B cell (primary cell): ENCODE results near the gene GRK6.

Source experiments
- EZH2 ChIP-seq: IDR thresholded peaks from 2 replicates; pipeline ENCODE4 v1.6.1; 2012; ENCODE audit warnings: borderline replicate concordance, low read depth, mild to moderate bottlenecking, moderate library complexity, low read length; ENCODE audit not compliant: insufficient read depth, poor library complexity, severe bottlenecking
- TF ChIP-seq, protein P1 (sequence below): fragments of 200-600 bp; IDR thresholded peaks from one replicate; pipeline ENCODE4 v1.8.0; 2022; ENCODE audit warnings: antibody characterized with exemption, mild to moderate bottlenecking

DNA sequence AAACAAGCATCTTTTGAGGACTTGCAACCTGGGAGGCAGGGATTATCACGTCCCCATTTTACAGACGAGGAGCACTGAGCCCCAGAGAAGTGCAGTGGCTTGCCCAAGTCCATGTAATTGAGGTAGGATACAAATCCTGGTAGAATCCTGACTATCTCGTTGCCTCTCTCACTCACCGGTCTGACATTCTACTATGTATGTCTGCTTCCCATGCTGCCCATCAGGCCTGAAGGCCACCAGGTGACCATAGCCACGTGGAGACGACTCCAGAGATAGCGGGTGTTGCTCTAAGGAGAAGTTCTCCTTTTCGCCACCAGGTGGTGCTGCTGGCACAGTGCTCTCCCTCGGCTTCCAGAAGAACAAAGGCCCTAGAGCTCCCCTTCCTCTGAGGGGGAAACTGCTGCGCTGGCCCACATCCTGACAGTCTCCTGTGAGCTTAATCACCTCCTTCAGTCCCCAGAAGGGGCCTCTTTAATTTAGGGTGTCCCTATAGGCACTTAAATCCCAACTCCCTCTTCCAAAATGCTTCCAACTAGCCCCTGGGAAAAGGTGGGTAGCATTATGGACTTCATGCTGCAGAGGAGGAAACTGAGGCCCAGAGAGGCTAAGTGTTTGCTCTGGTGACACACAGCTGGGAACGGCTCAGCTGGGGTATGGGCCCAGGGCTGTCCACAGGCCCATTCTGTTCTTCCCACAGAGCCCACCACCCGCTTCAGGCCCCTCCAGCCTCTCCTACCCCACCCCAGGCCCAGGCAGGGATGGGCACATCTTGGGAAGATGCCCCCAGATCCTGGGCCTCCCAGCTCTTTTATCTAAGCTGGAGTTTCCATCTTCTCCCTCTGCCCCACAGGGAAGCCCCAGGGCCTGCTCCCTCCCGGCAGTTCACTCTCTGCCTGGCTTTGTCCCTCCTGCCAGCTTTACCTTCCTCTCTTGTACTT is 35.8 kb upstream of the GRK6 start:
- TF ChIP-seq, protein P1, sequence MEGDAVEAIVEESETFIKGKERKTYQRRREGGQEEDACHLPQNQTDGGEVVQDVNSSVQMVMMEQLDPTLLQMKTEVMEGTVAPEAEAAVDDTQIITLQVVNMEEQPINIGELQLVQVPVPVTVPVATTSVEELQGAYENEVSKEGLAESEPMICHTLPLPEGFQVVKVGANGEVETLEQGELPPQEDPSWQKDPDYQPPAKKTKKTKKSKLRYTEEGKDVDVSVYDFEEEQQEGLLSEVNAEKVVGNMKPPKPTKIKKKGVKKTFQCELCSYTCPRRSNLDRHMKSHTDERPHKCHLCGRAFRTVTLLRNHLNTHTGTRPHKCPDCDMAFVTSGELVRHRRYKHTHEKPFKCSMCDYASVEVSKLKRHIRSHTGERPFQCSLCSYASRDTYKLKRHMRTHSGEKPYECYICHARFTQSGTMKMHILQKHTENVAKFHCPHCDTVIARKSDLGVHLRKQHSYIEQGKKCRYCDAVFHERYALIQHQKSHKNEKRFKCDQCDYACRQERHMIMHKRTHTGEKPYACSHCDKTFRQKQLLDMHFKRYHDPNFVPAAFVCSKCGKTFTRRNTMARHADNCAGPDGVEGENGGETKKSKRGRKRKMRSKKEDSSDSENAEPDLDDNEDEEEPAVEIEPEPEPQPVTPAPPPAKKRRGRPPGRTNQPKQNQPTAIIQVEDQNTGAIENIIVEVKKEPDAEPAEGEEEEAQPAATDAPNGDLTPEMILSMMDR, result peak; percentile 94
- no peak for TF ChIP-seq EZH2
